Calu3 (cell line): Measurements from ENCODE around the gene FTH1. TPM values are rescaled to one million over a fixed set of nuclear protein-coding genes. Genes with fewer than 3 reads are reported as not detected.

Experiments
- BruUV-seq: library from RNA; stranded (reverse); fragments of 400-500 nt; replicated peaks from 2 replicates; lab custom pipeline; 2021; lab: Mats Ljungman, UMichigan
- CTCF ChIA-PET: fragments of 300-600 bp; sonication (Branson Sonifier 250); formaldehyde crosslinking; loops from one replicate; lab custom pipeline; 2022; ENCODE audit warnings: antibody characterized with exemption; lab: Charles Lee
- DNase-seq: peaks from one replicate; pipeline ENCODE4 v3.0.0; 2022
- H3K27ac Mint-ChIP-seq: one replicate; pipeline ENCODE4 v1.8.0; 2022; ENCODE audit warnings: mixed read lengths; ENCODE audit not compliant: unreplicated experiment
- H3K27me3 Mint-ChIP-seq: one replicate; pipeline ENCODE4 v1.8.0; 2022; ENCODE audit warnings: mixed read lengths; ENCODE audit not compliant: unreplicated experiment
- H3K36me3 Mint-ChIP-seq: one replicate; pipeline ENCODE4 v1.8.0; 2022; ENCODE audit warnings: mild to moderate bottlenecking, moderate library complexity, mixed read lengths; ENCODE audit not compliant: insufficient read depth, unreplicated experiment
- H3K4me1 Mint-ChIP-seq: one replicate; pipeline ENCODE4 v1.8.0; 2022; ENCODE audit warnings: mild to moderate bottlenecking, low read depth, mixed read lengths; ENCODE audit not compliant: unreplicated experiment
- H3K4me3 Mint-ChIP-seq: one replicate; pipeline ENCODE4 v1.8.0; 2022; ENCODE audit warnings: mild to moderate bottlenecking, low read depth, moderate library complexity, mixed read lengths; ENCODE audit not compliant: unreplicated experiment
- H3K9me3 Mint-ChIP-seq: one replicate; pipeline ENCODE4 v1.8.0; 2022; ENCODE audit warnings: low read depth, mixed read lengths; ENCODE audit not compliant: unreplicated experiment
- intact Hi-C: fragments of 100-400 bp; cut with micrococcal nuclease; formaldehyde crosslinking; loops from one replicate; pipeline ENCODE4 v1.10.0; 2022; ENCODE audit not compliant: unreplicated experiment
- total RNA-seq: library from RNA; stranded (reverse); gene quantifications from 2 replicates; pipeline ENCODE4 v1.2.3, GENCODE V29; 2022
- TF ChIP-seq, protein P1 (sequence below): fragments of 200-600 bp; IDR thresholded peaks from one replicate; pipeline ENCODE4 v1.8.0; 2022; ENCODE audit warnings: antibody characterized with exemption; ENCODE audit not compliant: unreplicated experiment

Gene FTH1
- total RNA-seq, 1 experiment from 2014 or later, result 1,555 TPM

DNA sequence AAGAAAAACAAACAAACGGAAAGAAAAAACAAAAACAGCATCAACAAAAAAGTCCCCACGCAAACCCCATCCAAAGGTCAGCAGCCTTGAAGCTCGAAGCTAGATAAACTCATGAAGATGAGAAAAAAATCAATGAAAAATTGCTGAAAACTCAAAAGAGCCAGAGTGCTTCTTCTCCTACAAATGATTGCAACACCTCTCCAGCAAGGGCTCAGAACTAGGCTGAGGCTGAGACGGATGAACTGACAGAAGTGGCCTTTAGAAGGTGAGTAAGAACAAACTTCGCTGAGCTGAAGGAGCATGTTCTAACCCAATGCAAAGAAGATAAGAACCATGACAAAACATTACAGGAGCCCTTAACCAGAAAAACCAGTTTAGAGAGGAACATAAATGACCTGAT lies 18.4 kb upstream of the FTH1 start:
- TF ChIP-seq, protein P1, sequence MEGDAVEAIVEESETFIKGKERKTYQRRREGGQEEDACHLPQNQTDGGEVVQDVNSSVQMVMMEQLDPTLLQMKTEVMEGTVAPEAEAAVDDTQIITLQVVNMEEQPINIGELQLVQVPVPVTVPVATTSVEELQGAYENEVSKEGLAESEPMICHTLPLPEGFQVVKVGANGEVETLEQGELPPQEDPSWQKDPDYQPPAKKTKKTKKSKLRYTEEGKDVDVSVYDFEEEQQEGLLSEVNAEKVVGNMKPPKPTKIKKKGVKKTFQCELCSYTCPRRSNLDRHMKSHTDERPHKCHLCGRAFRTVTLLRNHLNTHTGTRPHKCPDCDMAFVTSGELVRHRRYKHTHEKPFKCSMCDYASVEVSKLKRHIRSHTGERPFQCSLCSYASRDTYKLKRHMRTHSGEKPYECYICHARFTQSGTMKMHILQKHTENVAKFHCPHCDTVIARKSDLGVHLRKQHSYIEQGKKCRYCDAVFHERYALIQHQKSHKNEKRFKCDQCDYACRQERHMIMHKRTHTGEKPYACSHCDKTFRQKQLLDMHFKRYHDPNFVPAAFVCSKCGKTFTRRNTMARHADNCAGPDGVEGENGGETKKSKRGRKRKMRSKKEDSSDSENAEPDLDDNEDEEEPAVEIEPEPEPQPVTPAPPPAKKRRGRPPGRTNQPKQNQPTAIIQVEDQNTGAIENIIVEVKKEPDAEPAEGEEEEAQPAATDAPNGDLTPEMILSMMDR, result no peak
- BruUV-seq, result no TSS peak
- Mint-ChIP-seq H3K4me3 (peak overlapping the region; percentile 1), H3K4me1 (peaks cover 10% of the 10 kb centered on the region), H3K27me3 (no peaks in the 10 kb centered on the region), H3K27ac (no peak overlapping the region), H3K9me3 (peaks cover 20% of the 10 kb centered on the region), H3K36me3 (peaks cover 7% of the 10 kb centered on the region)
- no peak for DNase-seq
- intact Hi-C loops, result no loop called here
- CTCF ChIA-PET, result interaction anchor here (1.0 kb wide), 2 partner anchors 9 to 12 kb away, joined by 3 to 4 read pairs; no protein-coding TSS in a partner anchor

DNA sequence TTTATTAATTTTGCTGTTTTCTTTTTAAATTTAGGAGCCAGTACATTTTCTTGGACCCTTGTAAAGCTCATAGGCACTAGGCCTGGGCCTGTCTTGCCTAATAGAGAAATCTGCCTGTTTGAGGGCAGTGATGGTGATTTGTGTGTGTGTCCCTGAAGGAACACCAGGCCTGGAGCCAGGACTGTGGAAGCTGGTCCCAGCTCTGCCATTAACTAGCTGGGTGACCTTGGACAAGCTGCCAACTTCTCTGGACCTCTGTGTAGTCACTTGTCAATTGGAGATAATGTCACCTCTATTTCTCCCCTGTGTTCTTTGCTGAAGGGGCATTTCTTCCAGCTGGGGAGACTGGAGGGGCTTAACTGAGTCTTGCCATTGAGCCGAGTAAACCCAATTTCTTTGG lies 16.0 kb upstream of the FTH1 start:
- CTCF ChIA-PET, result interaction anchor here (0.5 kb wide), 1 partner anchor 223 kb away, joined by 4 read pairs; no protein-coding TSS in a partner anchor
- Mint-ChIP-seq H3K27ac (no peak overlapping the region), H3K27me3 (no peaks in the 10 kb centered on the region), H3K36me3 (peaks cover 11% of the 10 kb centered on the region), H3K4me1 (peaks cover 10% of the 10 kb centered on the region), H3K4me3 (no peak overlapping the region), H3K9me3 (peaks cover 13% of the 10 kb centered on the region)
- DNase-seq, result no peak
- no TSS peak for BruUV-seq
- TF ChIP-seq, protein P1, result no peak
- intact Hi-C loops, result no loop called here

DNA sequence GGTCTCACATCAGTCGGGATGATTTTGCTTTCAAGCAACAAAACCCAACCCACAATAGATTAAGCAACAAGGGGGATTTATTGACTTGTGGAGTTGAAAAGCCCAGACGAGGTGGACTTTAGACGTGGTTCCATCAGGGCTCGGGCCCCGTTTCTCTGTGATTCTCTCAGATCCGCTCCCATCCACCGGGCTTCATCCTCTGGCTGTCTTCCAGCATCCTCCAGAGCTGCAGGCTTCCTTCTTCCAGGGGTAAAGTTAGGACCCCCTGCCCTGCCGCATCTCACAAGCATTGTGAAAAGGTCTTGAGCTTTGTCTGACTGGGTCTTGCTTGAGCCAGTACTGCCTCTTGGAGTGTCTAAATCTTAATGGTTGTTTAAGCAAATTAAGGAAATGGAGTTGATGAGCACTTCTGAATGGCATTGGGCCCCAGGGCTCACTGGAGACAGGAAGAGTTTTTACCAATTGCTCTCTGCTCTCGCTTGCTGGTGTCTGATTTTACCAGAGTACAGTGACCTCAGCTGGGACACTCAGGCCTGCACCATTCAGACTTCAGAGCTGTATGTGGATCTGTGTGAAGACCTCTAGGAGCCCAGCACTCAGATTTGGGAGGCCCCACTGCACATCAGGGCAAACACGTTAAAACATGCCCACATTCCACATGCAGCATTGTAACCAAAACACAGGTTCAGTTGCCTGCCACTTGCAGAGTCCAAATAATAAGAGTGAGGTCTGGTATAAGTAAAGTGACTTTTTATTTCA lies 13.5 kb upstream of the FTH1 start:
- Mint-ChIP-seq H3K27me3 (no peaks in the 10 kb centered on the region), H3K27ac (no peak overlapping the region), H3K4me3 (no peak overlapping the region), H3K4me1 (peaks cover 22% of the 10 kb centered on the region), H3K36me3 (peaks cover 7% of the 10 kb centered on the region), H3K9me3 (peaks cover under 1% of the 10 kb centered on the region)
- no TSS peak for BruUV-seq
- TF ChIP-seq, protein P1, result no peak
- CTCF ChIA-PET, result no interaction called here
- intact Hi-C loops, result no loop called here
- no peak for DNase-seq

DNA sequence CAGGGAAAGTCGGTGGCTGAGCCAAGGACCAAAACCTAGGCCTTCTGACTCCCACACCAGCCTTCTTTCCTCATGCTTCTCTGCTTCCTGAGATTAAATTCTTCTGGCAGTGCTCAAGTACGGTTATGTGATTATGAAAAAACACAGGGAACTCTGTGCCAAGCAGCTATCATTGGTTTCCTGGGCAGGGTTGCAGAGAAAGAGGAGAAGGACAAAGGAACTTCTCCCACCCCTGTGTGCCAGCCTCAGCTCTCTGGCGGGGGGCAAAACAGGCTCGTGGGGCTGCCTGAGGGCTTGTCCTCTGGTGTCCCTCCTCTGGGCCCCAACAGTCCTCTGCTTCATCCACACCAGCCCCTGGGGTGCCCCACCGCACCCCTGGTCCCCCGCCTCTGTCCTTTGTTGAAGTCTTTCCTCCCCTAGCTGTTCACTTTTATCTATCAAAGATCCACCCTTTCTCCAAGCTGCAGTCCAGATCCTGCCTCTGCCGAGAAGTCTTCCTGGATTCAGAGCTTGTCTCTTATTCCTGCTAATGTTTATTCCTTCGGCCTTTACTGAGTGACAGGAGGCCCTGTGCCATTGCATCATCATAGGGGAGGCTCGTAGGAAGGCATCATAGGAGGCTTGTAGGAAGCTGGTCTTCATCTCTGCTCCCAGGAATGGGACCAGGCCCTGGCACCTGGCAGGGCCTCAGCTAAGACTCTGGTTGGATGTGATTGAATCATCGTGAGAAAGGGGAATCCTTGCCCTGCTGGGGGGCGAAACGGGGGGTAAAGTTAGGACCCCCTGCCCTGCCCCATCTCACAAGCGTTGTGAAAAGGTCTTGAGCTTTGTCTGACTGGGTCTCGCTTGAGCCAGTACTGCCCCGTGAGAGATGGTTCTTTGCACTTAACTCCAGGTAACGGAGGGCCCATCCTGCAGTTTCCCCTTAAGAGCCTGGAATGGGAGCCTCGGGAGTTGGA lies 11.5 kb upstream of the FTH1 start:
- BruUV-seq, result no TSS peak
- H3K27ac Mint-ChIP-seq, result no peak overlapping the region
- no peak for DNase-seq
- no peaks in the 10 kb centered on the region for H3K9me3 Mint-ChIP-seq
- CTCF ChIA-PET, result no interaction called here
- intact Hi-C loops, result no loop called here
- H3K36me3 Mint-ChIP-seq, result peaks cover 11% of the 10 kb centered on the region
- H3K4me1 Mint-ChIP-seq, result peaks cover 35% of the 10 kb centered on the region
- H3K27me3 Mint-ChIP-seq, result no peaks in the 10 kb centered on the region
- no peak overlapping the region for H3K4me3 Mint-ChIP-seq
- TF ChIP-seq, protein P1, result no peak
